GM12865 (cell line): ENCODE measurements around the gene MRPL20.
"Not testable (repeated sequence)": the region's sequence is repeated elsewhere in the genome, so short reads cannot be mapped to it uniquely, and the experiment has no call there.

Experiments used
- DNase-seq: peaks from one replicate; pipeline ENCODE4 v3.0.0; 2010; ENCODE audit warnings: low read depth
- H3K4me3 ChIP-seq: 2 replicates; pipeline ENCODE4 v1.5.1; 2011; ENCODE audit warnings: mild to moderate bottlenecking, low read depth, low read length, control low read depth
- TF ChIP-seq, protein P1 (sequence below): IDR thresholded peaks from 2 replicates; pipeline ENCODE4 v1.5.1; 2011; ENCODE audit warnings: low read length, control low read depth, low read depth, inconsistent platforms; ENCODE audit not compliant: insufficient read depth; ENCODE audit errors: missing control alignments

MRPL20 gene

DNA sequence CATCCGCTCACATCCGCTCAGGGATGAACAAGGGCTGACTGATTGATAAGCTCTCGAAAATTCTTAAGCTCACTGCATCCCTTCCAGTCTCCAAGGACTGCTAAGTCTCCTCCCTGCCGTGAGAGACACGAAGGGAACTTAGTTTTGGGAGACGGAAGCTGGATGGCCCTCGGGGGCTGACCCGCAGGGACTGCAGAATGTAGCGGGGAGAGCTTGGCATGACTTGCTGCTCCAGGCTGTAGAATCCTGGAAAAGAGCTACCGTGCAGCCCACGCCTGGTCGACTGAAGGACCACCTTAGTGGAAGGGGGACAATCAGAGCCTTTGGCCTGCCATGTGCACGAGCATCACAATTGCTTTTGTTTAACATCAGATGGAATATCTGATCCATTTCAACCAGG is 8.7 kb upstream of the MRPL20 start:
- no peak for DNase-seq

DNA sequence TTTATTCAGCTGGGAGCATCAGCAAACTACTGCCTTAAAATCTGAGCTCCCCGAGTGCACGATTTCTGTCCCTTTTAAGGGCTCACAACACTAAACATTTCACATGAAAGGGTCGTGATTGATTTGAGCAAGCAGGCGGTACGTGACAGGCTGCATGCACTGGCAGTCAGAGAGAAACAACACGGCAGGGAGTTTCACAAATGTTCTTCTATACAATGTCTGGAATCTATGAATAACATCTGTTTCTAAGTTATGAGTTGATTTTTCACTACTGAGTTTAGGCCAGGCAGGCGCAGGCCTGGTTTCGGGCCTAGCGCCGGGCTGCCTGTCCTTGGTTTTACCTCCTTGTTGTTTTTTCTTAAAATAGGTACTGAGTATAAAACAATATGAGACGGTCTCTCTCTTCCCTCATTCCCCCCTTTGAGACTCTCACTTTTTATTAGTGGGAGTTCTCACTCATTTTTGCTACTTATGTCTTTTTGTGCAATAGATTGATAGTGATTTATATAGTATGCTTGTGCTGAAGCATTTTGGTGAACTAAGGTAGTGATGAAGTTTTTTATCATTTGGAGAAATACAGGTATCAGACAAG is 5.3 kb upstream of the MRPL20 start:
- DNase-seq: peak; percentile 75
- not testable (repeated sequence) for H3K4me3 ChIP-seq

More for the DNA sequence above, 8.7 kb upstream of the MRPL20 start:
- TF ChIP-seq, protein P1, sequence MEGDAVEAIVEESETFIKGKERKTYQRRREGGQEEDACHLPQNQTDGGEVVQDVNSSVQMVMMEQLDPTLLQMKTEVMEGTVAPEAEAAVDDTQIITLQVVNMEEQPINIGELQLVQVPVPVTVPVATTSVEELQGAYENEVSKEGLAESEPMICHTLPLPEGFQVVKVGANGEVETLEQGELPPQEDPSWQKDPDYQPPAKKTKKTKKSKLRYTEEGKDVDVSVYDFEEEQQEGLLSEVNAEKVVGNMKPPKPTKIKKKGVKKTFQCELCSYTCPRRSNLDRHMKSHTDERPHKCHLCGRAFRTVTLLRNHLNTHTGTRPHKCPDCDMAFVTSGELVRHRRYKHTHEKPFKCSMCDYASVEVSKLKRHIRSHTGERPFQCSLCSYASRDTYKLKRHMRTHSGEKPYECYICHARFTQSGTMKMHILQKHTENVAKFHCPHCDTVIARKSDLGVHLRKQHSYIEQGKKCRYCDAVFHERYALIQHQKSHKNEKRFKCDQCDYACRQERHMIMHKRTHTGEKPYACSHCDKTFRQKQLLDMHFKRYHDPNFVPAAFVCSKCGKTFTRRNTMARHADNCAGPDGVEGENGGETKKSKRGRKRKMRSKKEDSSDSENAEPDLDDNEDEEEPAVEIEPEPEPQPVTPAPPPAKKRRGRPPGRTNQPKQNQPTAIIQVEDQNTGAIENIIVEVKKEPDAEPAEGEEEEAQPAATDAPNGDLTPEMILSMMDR: no peak
- no peak overlapping the region for H3K4me3 ChIP-seq

DNA sequence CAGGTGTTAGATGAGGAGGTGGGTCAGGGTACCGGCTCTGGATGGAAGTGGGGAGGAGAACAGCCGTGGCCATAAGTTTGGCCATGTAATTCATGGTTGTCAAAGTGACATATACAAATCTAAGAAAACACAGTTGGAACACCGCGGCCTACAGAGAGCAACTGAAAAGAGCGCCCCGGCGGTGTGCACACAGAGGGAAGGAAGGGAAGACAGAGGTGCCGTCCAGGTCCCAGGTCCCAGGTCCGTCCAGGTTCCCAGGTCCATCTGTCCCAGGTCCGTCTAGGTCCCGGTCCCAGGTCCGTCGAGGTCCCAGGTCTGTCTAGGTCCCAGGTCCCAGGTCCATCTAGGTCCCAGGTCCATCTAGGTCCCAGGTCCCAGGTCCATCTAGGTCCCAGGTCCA is 4.5 kb upstream of the MRPL20 start:
- no peak for DNase-seq
- no peak overlapping the region for H3K4me3 ChIP-seq
- TF ChIP-seq, protein P1: no peak

DNA sequence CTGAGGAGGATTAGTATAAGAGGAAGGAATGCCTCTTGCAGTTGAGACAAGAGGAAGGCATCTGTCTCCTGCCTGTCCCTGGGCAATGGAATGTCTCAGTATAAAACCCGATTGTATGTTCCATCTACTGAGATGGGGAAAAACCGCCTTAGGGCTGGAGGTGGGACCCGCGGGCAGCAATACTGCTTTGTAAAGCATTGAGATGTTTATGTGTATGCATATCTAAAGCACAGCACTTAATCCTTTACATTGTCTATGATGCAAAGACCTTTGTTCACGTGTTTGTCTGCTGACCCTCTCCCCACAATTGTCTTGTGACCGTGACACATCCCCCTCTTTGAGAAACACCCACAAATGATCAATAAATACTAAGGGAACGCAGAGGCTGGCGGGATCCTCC is 3.1 kb upstream of the MRPL20 start:
- H3K4me3 ChIP-seq, DNase-seq: not testable (repeated sequence)

DNA sequence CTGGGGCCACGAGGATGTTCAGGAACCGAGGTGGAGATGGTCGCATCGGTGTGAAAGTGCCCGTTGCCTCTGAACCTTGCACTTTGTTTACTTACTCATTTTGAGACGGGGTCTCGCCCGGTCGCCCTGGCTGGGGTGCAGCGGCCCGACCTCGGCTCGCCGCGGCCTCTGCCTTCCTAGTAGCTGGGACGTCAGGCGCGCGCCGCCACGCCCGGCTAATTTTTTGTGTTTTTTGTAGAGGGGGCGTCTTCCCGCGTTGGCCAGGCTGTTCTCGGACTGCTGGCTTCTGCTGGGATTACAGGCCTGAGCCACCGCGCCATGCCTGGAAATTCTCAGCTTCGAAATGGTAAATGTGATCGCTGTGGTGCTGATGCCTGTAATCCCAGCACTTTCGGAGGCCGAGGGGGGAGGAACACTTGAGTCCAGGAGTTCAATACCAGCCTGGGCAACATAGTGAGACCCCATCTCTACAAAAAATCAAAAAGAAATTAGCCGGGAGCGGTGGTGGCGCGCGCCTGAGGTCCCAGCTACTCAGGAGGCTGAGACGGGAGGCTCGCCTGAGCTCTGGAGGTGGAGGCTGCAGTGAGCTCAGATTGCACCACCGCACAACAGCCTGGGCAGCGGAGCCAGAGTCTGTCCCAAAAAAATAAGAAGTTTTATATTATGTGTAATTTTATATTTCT is 684 bp upstream of the MRPL20 start:
- TF ChIP-seq, protein P1: no peak
- peak overlapping the region; percentile 78 for H3K4me3 ChIP-seq
- peak; percentile 63 for DNase-seq

DNA sequence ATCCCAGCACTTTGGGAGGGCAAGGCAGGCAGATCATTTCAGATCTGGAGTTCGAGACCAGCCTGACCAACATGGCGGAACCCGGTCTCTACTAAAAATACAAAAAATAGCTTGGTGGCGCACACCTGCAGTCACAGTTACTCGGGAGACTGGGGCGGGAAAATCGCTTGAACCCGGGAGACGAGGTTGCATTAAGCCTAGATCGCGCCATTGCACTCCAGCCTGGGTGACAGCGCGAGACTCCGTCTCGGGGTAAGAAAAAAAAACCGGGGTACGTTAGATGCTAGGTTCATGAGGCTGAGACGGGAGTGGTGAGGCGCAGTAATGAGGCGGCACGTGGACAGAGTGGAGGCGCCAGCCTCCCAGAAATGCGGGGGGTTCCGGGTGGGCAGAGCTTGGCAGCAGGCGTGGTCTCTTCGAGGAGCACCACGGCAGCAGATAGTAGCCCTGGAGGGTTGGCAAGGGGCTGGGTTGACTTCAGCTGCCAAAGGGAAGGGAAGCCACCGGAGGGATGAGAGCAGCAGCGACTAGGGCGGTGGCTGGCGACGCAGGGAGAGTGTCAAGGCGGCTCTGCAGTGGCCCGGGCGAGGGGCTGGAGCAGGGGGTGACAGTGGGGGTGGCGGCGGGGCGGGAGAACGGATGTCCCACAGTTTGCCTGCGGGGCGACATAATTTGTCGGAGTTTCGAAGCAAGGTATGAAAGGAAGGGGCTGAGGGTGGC is 832 bp downstream of the MRPL20 start:
- peak overlapping the region; percentile 78 for H3K4me3 ChIP-seq
- peak; percentile 44 for DNase-seq
- TF ChIP-seq, protein P1: no peak

DNA sequence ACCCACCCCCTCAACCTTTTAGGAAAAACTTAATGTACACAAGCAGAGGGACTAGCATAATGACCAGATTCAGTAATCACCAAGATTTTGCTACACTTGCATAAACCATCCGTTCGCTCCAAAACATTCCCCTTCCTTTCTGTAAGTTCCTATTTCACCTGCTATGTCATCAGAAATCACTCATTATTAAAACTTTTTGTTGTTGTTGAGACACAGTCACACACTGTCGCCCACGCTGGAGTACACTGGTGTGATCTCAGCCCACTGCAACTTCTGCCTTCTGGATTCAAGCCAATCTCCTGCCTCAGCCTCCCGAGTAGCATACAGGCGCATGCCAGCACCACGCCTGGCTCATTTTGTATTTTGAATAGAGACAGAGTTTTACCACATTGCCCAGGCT is 3.4 kb downstream of the MRPL20 start:
- TF ChIP-seq, protein P1: no peak
- no peak overlapping the region for H3K4me3 ChIP-seq
- DNase-seq: no peak

DNA sequence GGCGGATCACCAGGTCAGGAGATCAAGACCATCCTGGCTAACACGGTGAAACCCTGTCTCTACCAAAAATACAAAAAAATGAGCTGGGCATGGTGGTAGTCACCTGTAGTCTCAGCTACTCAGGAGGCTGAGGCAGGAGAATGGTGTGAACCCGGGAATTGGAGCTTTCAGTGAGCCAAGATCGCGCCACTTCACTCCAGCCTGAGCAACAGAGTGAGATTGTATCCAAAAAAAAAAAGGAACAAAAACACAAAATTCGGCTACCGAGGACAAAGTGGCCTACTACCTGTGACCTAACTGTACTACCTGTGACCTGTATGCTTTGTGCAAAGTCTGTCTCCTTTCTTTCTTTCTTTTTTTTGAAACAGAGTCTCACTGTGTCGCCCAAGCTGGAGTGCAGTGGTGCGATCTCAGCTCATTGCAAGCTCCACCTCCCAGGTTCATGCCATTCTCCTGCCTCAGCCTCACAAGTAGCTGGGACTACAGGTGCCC is 4.1 kb downstream of the MRPL20 start:
- H3K4me3 ChIP-seq, DNase-seq: not testable (repeated sequence)
